Neutrophil (primary cell): ENCODE data around the gene ZFP36L1.

Source experiments
- H3K27ac ChIP-seq: fragments of 200-600 bp; sonication (generic); 2 replicates; pipeline ENCODE4 v1.5.1; 2016; ENCODE audit warnings: mild to moderate bottlenecking, moderate library complexity
- H3K27me3 ChIP-seq: fragments of 200-600 bp; sonication (generic); 2 replicates; pipeline ENCODE4 v1.6.0; 2016; ENCODE audit warnings: mild to moderate bottlenecking
- H3K36me3 ChIP-seq: fragments of 200-600 bp; sonication (generic); 2 replicates; pipeline ENCODE4 v1.5.1; 2017
- H3K4me1 ChIP-seq, 2 experiments: fragments of 200-600 bp in 1 of 2; sonication (generic) in 1 of 2; 1 replicate in 1 of 2; 2 replicates in 1 of 2; pipeline versions ENCODE4 v1.5.1 to v1.6.1; 2013 to 2016; ENCODE audit warnings: low read depth in 1 of 2, low read length in 1 of 2, mild to moderate bottlenecking in 1 of 2, moderate library complexity in 1 of 2; ENCODE audit not compliant: control insufficient read depth in 1 of 2, insufficient read depth in 1 of 2
- H3K4me3 ChIP-seq, 2 experiments: fragments of 200-600 bp in 1 of 2; sonication (generic) in 1 of 2; 1 replicate in 1 of 2; 2 replicates in 1 of 2; pipeline ENCODE4 v1.5.1; 2013 to 2016; ENCODE audit warnings: low read depth in 1 of 2, low read length in 1 of 2, mild to moderate bottlenecking in 1 of 2, moderate library complexity in 1 of 2
- H3K9me3 ChIP-seq: fragments of 200-600 bp; sonication (generic); 2 replicates; pipeline ENCODE4 v1.5.1; 2016
- TF ChIP-seq, protein P1 (sequence below): fragments of 200-600 bp; sonication (generic); IDR thresholded peaks from 2 replicates; pipeline ENCODE4 v1.5.1; 2016; ENCODE audit warnings: antibody characterized with exemption

The ZFP36L1 gene

DNA sequence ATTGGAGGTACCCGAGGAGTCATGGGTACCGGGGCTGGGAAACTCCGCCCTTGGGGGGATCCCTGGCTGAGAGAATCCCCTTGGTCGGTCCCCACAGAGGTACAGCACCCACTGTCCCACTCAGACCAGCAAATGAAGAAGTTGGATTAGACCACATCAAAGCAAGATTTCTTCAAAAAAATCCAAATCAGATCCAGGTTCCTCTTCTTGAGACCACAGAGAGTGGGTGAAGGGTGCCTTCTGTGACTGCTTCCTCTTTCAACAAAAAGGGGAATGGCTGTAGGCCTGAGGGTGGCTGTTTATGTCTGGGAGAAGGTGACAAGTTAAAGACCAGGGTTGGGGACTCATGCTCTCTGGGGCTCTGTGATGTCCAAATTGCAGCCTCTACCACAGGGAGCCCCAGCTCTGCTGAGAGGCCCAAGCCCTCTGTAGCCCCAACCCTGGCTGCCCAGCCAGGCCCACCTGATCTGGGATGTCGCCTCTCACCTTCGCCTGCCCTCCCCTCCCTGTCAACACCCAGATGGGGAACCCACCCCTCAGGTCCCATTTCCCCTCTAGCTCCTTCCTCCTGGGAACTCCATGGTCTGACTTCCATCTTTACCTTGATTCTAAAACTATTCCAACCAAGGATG lies 50.9 kb downstream of the ZFP36L1 start:
- Histone ChIP-seq H3K4me3 (peak overlapping the region; percentile 12 to 37), H3K36me3 (no peaks in the 10 kb centered on the region), H3K4me1 (peaks cover 38 to 45% of the 10 kb centered on the region in 2 experiments), H3K27ac (peak overlapping the region; percentile 97), H3K27me3 (peaks cover 30% of the 10 kb centered on the region), H3K9me3 (no peaks in the 10 kb centered on the region)
- TF ChIP-seq, protein P1, sequence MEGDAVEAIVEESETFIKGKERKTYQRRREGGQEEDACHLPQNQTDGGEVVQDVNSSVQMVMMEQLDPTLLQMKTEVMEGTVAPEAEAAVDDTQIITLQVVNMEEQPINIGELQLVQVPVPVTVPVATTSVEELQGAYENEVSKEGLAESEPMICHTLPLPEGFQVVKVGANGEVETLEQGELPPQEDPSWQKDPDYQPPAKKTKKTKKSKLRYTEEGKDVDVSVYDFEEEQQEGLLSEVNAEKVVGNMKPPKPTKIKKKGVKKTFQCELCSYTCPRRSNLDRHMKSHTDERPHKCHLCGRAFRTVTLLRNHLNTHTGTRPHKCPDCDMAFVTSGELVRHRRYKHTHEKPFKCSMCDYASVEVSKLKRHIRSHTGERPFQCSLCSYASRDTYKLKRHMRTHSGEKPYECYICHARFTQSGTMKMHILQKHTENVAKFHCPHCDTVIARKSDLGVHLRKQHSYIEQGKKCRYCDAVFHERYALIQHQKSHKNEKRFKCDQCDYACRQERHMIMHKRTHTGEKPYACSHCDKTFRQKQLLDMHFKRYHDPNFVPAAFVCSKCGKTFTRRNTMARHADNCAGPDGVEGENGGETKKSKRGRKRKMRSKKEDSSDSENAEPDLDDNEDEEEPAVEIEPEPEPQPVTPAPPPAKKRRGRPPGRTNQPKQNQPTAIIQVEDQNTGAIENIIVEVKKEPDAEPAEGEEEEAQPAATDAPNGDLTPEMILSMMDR, result no peak

DNA sequence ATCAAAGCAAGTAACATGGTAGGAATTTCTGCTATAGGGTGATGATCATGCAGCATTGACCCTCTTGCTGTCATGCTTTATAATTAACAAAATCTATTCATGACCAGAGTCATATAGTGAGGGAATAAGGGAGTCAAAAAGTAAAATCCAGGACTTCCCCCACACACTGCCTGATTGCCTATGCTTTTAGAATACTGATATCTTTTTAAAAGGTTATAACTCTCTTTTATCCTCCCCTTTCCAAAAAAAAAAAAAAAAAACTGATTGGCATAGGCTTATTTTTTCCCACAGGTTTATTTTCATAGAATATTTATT lies 51.4 kb downstream of the ZFP36L1 start:
- TF ChIP-seq, protein P1, result no peak
- H3K4me3 ChIP-seq, result peak overlapping the region; percentile 12 to 37
- H3K27ac ChIP-seq, result peak overlapping the region; percentile 97
- no peaks in the 10 kb centered on the region for H3K36me3 ChIP-seq
- H3K9me3 ChIP-seq, result no peaks in the 10 kb centered on the region
- H3K4me1 ChIP-seq, result peaks cover 43 to 50% of the 10 kb centered on the region in 2 experiments
- peaks cover 27% of the 10 kb centered on the region for H3K27me3 ChIP-seq

DNA sequence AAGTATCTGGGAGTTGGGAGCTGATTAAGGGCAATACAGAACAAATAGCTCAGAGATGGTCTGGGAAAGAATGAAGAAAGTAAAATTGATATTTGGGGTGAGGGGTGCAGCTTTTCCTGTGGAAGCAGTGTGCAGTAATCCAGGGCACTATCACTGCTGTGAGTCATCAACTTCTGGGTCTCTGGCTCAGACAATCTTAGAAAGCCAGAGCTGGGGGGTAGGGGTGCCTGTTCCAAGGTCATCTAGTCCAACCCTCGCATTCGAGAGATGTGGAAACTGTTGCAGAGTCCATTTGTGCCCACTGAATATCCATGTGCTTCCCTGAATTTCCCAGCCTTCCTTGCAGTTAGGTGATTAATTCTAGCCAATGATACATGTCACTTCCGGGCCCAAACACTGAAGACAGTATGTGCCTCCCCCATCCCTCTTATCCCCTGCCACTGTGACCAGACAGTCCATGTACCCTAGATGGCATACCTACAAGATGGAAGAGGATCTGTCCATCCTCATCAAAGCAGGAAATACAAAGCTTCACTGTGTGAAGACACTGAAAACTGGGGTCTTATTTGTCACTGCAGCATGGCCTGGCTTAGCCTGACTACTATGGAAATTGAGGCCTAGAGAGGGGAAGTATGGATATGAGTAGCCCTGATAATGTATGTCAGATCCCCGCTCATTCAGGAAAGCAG lies 51.9 kb downstream of the ZFP36L1 start:
- TF ChIP-seq, protein P1, result no peak
- Histone ChIP-seq H3K36me3 (no peaks in the 10 kb centered on the region), H3K4me3 (peak overlapping the region in 1 of 2 experiments; percentile 37), H3K27me3 (peaks cover 22% of the 10 kb centered on the region), H3K9me3 (no peaks in the 10 kb centered on the region), H3K27ac (peak overlapping the region; percentile 97), H3K4me1 (peaks cover 48 to 55% of the 10 kb centered on the region in 2 experiments)

DNA sequence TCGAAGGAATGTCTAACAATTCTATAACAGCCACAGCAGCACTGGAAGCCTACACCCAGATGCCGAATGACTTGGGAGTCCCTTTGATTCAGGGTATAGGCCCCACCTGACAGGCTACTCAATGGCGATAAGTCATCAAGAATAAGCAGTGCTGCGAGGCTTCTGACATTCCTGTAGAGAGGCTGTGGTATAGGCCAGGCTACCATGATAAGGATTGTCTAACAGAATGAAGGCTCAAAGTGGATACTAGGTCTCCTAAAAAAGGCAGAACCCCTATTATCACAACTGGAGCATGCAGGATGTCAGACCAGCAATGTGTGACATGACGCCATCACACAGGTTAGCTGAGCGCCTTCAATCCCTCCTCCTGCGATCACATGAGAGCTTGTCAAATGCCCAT lies 53.2 kb downstream of the ZFP36L1 start:
- TF ChIP-seq, protein P1, result no peak
- H3K36me3 ChIP-seq, result no peaks in the 10 kb centered on the region
- no peak overlapping the region for H3K27ac ChIP-seq
- H3K9me3 ChIP-seq, result no peaks in the 10 kb centered on the region
- peaks cover 61 to 68% of the 10 kb centered on the region in 2 experiments for H3K4me1 ChIP-seq
- H3K4me3 ChIP-seq, result no peak overlapping the region
- H3K27me3 ChIP-seq, result peaks cover 10% of the 10 kb centered on the region

DNA sequence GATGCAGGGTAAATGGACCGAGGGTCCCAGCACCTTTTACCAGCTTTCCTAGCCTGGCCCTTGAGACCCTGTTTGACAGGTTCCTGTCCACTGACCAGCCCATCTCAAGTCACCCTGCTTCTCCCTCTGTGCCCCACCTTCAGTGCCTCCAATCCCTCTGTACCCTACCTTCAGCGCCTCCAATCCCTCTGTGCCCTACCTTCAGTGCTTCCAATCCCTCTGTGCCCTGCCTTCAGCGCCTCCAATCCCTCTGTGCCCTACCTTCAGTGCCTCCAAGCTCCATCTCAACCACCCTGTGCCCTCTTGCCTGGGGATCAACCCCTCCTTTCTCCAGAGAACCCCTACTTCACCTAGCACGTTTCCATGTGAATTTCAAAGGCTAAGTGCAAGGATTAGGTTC lies 54.3 kb downstream of the ZFP36L1 start:
- Histone ChIP-seq H3K36me3 (no peaks in the 10 kb centered on the region), H3K27me3 (no peaks in the 10 kb centered on the region), H3K9me3 (no peaks in the 10 kb centered on the region), H3K4me1 (peaks cover 72 to 79% of the 10 kb centered on the region in 2 experiments), H3K4me3 (no peak overlapping the region), H3K27ac (no peak overlapping the region)
- TF ChIP-seq, protein P1, result no peak
